Breast epithelium (tissue), 3 donors: Measurements from ENCODE around the gene ITGAE.

ENCODE experiments used
- POLR2A ChIP-seq: fragments of 450-650 bp; IDR thresholded peaks from one replicate; pipeline ENCODE4 v1.6.1; 2016; ENCODE audit warnings: antibody characterized with exemption, mild to moderate bottlenecking, moderate library complexity
- POLR2AphosphoS5 ChIP-seq, 3 donors: sonication (generic); formaldehyde crosslinking; IDR thresholded peaks; one replicate each; pipeline ENCODE4 v1.6.1; 2017; ENCODE audit warnings: antibody characterized with exemption in 3 of 3
- TF ChIP-seq, protein P1 (sequence below), 3 donors: fragments of 450-650 bp; IDR thresholded peaks; one replicate each; pipeline ENCODE4 v1.5.1; 2016 to 2017; ENCODE audit warnings: antibody characterized with exemption in 3 of 3, mild to moderate bottlenecking in 3 of 3, moderate library complexity in 3 of 3

DNA sequence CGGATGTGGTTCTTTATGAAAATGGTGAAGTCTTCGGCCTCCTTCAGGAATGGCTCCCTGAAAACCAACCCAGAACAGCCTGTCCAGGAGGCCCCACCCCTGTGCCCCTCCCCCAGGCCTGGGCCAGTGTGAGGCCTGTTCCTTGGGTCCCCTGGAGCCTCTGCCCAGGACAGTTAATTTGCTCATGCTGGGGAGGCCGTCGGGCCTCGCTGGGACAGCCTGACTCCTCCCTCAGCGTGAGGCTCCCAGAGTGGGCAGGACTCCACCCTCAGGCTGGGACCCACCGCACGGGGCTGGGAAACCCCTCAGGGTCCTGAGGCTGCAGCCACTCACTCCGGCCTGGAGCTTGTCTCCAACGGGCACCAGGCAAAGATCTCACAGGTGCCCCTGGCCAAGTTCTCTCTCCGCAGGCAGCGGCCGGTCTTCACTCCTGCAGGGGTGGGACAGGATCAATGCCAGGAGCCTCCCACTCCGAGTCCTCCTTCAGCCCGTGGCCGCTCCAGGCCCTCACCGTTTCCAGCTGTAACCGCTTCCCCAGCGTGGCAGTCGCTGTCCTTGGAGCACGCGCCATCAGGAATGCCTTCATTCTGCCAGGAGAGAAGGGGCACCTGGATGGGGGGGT is 110.8 kb downstream of the ITGAE start:
- TF ChIP-seq, protein P1, sequence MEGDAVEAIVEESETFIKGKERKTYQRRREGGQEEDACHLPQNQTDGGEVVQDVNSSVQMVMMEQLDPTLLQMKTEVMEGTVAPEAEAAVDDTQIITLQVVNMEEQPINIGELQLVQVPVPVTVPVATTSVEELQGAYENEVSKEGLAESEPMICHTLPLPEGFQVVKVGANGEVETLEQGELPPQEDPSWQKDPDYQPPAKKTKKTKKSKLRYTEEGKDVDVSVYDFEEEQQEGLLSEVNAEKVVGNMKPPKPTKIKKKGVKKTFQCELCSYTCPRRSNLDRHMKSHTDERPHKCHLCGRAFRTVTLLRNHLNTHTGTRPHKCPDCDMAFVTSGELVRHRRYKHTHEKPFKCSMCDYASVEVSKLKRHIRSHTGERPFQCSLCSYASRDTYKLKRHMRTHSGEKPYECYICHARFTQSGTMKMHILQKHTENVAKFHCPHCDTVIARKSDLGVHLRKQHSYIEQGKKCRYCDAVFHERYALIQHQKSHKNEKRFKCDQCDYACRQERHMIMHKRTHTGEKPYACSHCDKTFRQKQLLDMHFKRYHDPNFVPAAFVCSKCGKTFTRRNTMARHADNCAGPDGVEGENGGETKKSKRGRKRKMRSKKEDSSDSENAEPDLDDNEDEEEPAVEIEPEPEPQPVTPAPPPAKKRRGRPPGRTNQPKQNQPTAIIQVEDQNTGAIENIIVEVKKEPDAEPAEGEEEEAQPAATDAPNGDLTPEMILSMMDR (IDR thresholded peaks at IDR 0.05): no peak
- no peak for TF ChIP-seq POLR2AphosphoS5 (IDR thresholded peaks at IDR 0.05)
- TF ChIP-seq POLR2A: no peak
